MM.1S (cell line): Measurements from ENCODE around the gene CMBL.

ENCODE experiments used
- DNase-seq: peaks from one replicate; pipeline ENCODE4 v3.0.0-alpha.2; 2015
- H2AFZ ChIP-seq: fragments of 300-600 bp; sonication (generic); 2 replicates; pipeline ENCODE4 v1.6.0; 2016; ENCODE audit warnings: antibody characterized with exemption, low read length
- H3F3A ChIP-seq: fragments of 300-600 bp; sonication (generic); 2 replicates; pipeline ENCODE4 v1.6.1; 2016; ENCODE audit warnings: mild to moderate bottlenecking, antibody characterized with exemption, low read length, moderate library complexity, mixed read lengths; ENCODE audit not compliant: insufficient read depth
- H3K27ac ChIP-seq: fragments of 300-600 bp; sonication (generic); 2 replicates; pipeline ENCODE4 v1.5.1; 2016; ENCODE audit warnings: mild to moderate bottlenecking, low read length
- H3K27me3 ChIP-seq: fragments of 300-600 bp; sonication (generic); replicated peaks from 2 replicates; pipeline ENCODE4 v1.6.0; 2016; ENCODE audit warnings: low read length; ENCODE audit not compliant: insufficient read depth
- H3K36me3 ChIP-seq: fragments of 300-600 bp; sonication (generic); replicated peaks from 2 replicates; pipeline ENCODE4 v1.6.1; 2016; ENCODE audit warnings: mild to moderate bottlenecking, low read length, mixed read lengths; ENCODE audit not compliant: insufficient read depth
- H3K4me1 ChIP-seq: fragments of 300-600 bp; sonication (generic); 2 replicates; pipeline ENCODE4 v1.6.1; 2016; ENCODE audit warnings: low read length, mixed read lengths
- H3K4me2 ChIP-seq: fragments of 300-600 bp; sonication (generic); 2 replicates; pipeline ENCODE4 v1.6.0; 2016; ENCODE audit warnings: low read depth, low read length
- H3K4me3 ChIP-seq: fragments of 300-600 bp; sonication (generic); 2 replicates; pipeline ENCODE4 v1.5.1; 2016; ENCODE audit warnings: low read length, mixed read lengths
- H3K79me2 ChIP-seq: fragments of 300-600 bp; sonication (generic); 2 replicates; pipeline ENCODE4 v1.6.1; 2016; ENCODE audit warnings: mixed run types, low read length, mixed read lengths
- H3K9ac ChIP-seq: fragments of 300-600 bp; sonication (generic); 2 replicates; pipeline ENCODE4 v1.6.1; 2016; ENCODE audit warnings: low read length, mixed read lengths
- H3K9me2 ChIP-seq: fragments of 300-600 bp; sonication (generic); replicated peaks from 2 replicates; pipeline ENCODE4 v1.6.1; 2016; ENCODE audit warnings: mild to moderate bottlenecking, low read length, mixed read lengths; ENCODE audit not compliant: insufficient read depth
- H3K9me3 ChIP-seq: fragments of 300-600 bp; sonication (generic); replicated peaks from 2 replicates; pipeline ENCODE4 v1.6.1; 2016; ENCODE audit warnings: mild to moderate bottlenecking, low read length, mixed read lengths; ENCODE audit not compliant: insufficient read depth
- H4K20me1 ChIP-seq: fragments of 300-600 bp; sonication (generic); 2 replicates; pipeline ENCODE4 v1.6.1; 2016; ENCODE audit warnings: mild to moderate bottlenecking, low read length, moderate library complexity, mixed read lengths; ENCODE audit not compliant: insufficient read depth
- EZH2 ChIP-seq: fragments of 300-600 bp; sonication (generic); optimal IDR thresholded peaks from 2 replicates; pipeline ENCODE3; 2017; ENCODE audit warnings: low read depth, mild to moderate bottlenecking, antibody characterized with exemption, low read length, mixed read lengths
- EZH2phosphoT487 ChIP-seq: fragments of 300-600 bp; sonication (generic); IDR thresholded peaks from 2 replicates; pipeline ENCODE4 v1.6.1; 2018; ENCODE audit warnings: antibody characterized with exemption, low read length
- TF ChIP-seq, protein P1 (sequence below): fragments of 300-600 bp; sonication (generic); IDR thresholded peaks from 2 replicates; pipeline ENCODE4 v1.5.1; 2016; ENCODE audit warnings: antibody characterized with exemption, low read length, mixed read lengths

CMBL gene

DNA sequence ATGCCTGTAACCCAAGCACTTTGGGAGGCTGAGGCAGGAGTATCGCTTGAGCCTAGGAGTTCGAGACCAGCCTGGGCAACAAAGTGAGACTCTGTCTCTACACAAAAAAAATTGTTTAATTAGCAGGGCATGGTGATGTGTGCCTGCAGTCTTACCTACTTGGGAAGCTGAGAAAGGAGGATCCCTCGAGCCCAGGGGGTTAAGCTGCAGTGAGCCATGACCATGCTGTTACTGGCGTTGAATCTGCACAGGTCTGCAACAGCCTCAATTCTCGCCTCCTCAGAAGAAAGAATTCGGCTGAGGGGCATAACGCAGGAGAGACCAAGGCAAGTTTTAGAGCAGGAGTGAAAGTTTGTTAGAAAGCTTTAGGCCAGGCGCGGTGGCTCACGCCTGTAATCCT lies 39.6 kb downstream of the CMBL start:
- H3K4me2 ChIP-seq: no peak overlapping the region
- no peaks in the 10 kb centered on the region for H3K4me1 ChIP-seq
- no peaks in the 10 kb centered on the region for H4K20me1 ChIP-seq
- no peak for TF ChIP-seq EZH2phosphoT487
- TF ChIP-seq, protein P1, sequence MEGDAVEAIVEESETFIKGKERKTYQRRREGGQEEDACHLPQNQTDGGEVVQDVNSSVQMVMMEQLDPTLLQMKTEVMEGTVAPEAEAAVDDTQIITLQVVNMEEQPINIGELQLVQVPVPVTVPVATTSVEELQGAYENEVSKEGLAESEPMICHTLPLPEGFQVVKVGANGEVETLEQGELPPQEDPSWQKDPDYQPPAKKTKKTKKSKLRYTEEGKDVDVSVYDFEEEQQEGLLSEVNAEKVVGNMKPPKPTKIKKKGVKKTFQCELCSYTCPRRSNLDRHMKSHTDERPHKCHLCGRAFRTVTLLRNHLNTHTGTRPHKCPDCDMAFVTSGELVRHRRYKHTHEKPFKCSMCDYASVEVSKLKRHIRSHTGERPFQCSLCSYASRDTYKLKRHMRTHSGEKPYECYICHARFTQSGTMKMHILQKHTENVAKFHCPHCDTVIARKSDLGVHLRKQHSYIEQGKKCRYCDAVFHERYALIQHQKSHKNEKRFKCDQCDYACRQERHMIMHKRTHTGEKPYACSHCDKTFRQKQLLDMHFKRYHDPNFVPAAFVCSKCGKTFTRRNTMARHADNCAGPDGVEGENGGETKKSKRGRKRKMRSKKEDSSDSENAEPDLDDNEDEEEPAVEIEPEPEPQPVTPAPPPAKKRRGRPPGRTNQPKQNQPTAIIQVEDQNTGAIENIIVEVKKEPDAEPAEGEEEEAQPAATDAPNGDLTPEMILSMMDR: no peak
- TF ChIP-seq EZH2: no peak
- no peak overlapping the region for H3K9ac ChIP-seq
- no peak overlapping the region for H3K27ac ChIP-seq
- H3K4me3 ChIP-seq: no peak overlapping the region
- no peak overlapping the region for H2AFZ ChIP-seq
- no peaks in the 10 kb centered on the region for H3K9me3 ChIP-seq
- no peak for DNase-seq
- H3K9me2 ChIP-seq: no peaks in the 10 kb centered on the region
- peaks cover 7% of the 10 kb centered on the region for H3K36me3 ChIP-seq
- H3K79me2 ChIP-seq: peaks cover 6% of the 10 kb centered on the region; the same call in 1 of the 2 replicates
- no peaks in the 10 kb centered on the region for H3K27me3 ChIP-seq
- H3F3A ChIP-seq: peaks cover 10% of the 10 kb centered on the region; the same call in 1 of the 2 replicates

DNA sequence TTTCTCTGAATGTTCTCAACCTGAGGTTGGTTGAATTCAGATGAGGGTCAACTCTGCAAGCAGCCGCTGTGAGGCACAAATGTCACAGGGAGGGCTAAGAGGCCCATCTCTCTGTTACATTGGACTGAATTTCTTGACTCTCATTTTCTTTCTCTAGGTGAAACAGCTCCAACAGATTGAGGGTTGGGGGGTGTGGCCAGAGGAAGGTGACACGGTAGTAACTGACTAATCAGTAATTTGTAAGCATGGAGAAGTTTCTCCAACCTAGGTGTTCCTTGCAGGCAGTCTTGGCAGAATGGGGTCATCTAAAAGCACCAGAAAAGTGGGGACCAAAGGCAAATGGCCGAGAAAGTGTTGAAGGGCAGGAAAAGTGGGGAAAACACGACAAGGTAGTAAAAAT lies 40.9 kb downstream of the CMBL start:
- Histone ChIP-seq H4K20me1 (no peaks in the 10 kb centered on the region), H3K36me3 (peaks cover 11% of the 10 kb centered on the region), H3K4me2 (no peak overlapping the region), H3K9me3 (no peaks in the 10 kb centered on the region), H3K9me2 (no peaks in the 10 kb centered on the region), H3F3A (peaks cover 11% of the 10 kb centered on the region; the same call in 1 of the 2 replicates), H3K9ac (no peak overlapping the region), H3K4me1 (no peaks in the 10 kb centered on the region), H3K27me3 (no peaks in the 10 kb centered on the region), H2AFZ (no peak overlapping the region), H3K4me3 (no peak overlapping the region), H3K27ac (no peak overlapping the region), H3K79me2 (peaks cover 6% of the 10 kb centered on the region; the same call in 1 of the 2 replicates)
- TF ChIP-seq EZH2 (no peak), EZH2phosphoT487 (no peak)
- TF ChIP-seq, protein P1: no peak
- no peak for DNase-seq

DNA sequence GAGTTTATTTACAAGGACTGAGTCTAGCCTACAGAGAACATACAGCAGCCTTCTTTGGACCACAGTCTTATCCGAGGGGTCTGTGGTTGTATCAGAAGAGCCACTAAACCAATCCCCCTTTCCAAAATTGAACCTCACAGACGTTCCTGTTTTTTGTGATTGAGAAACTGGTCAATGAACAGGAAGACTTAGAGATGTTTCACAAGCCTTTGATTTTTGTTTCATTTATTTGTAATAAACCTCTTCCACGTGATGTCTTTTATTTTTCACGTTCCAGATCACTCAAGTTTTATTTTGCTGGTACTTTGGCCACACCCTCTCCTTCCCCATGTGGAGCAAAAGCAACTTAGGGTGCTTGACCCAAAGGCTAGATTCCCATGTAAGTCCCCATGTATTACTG lies 41.6 kb downstream of the CMBL start:
- Histone ChIP-seq H3F3A (peaks cover 11% of the 10 kb centered on the region; the same call in 1 of the 2 replicates), H3K27ac (no peak overlapping the region), H3K4me2 (no peak overlapping the region)

More for the DNA sequence above, 41.6 kb downstream of the CMBL start:
- H3K79me2 ChIP-seq: peaks cover 6% of the 10 kb centered on the region; the same call in 1 of the 2 replicates
- no peaks in the 10 kb centered on the region for H3K9me2 ChIP-seq
- H3K9ac ChIP-seq: no peak overlapping the region
- no peak for DNase-seq
- H2AFZ ChIP-seq: no peak overlapping the region
- peaks cover 11% of the 10 kb centered on the region for H3K36me3 ChIP-seq
- H3K9me3 ChIP-seq: no peaks in the 10 kb centered on the region
- no peaks in the 10 kb centered on the region for H4K20me1 ChIP-seq
- no peaks in the 10 kb centered on the region for H3K27me3 ChIP-seq
- H3K4me1 ChIP-seq: no peaks in the 10 kb centered on the region
- no peak for TF ChIP-seq EZH2
- no peak for TF ChIP-seq EZH2phosphoT487
- TF ChIP-seq, protein P1: no peak
- H3K4me3 ChIP-seq: no peak overlapping the region
